ENCODE results near the gene PAPSS1. TPM values are rescaled to one million over a fixed set of nuclear protein-coding genes. Genes with fewer than 3 reads are reported as not detected.

The PAPSS1 gene
- total and polyA plus RNA-seq, 10 of the 15 experiments (the other 5 are each of a cell fraction or from before 2014, with no cell fraction given) = 22.6 to 73.0 (median 30.6) TPM

DNA sequence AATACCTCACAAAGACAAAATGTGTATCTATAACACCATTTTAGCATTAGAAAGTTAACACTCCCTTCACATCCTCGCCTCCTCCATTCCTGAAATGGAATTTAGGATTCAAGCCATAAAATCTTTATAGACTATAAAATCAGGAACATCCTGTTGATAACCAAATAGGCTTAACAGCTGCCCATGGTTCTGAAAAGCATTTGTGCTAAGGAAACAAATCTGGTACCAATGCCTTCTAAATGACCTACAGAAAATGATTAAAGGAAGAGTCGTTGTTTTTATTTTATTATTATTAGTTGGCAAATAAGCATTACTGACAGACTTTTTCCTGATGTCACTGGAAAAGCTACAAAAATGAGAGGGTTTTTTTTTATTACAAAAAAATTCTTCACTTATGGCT lies 79.8 kb downstream of the PAPSS1 start:
- intact Hi-C loops (cut with micrococcal nuclease; ENCODE audit: unreplicated experiment) (no loop called here), in situ Hi-C loops (cut with MboI) (no loop called here)
- no peaks in the 10 kb centered on the region for H3K9me3 ChIP-seq (replicated peaks; ENCODE audit: control insufficient read depth, insufficient read depth, low read length)
- H3K27me3 ChIP-seq (replicated peaks in 1 of 2; ENCODE audit: control insufficient read depth in 2 of 2, insufficient read depth in 2 of 2, low read length in 1 of 2) = no peaks in the 10 kb centered on the region
- ChIA-PET CTCF (no interaction called here), POLR2A (no interaction called here), RAD21 (ENCODE audit: unreplicated experiment) (interaction anchor here (1.0 kb wide), 1 partner anchor 98 kb away, joined by 3 read pairs; no protein-coding TSS in a partner anchor), SMC1A (ENCODE audit: uncharacterized antibody, unreplicated experiment) (interaction anchor here (0.8 to 1.0 kb wide), 2 partner anchors 13 to 22 kb away, joined by 3 to 5 read pairs; no protein-coding TSS in a partner anchor)
- H2AFZ ChIP-seq (ENCODE audit: control insufficient read depth, low read depth, low read length) = no peak overlapping the region
- no TSS peak for BruUV-seq (replicated peaks)
- TF ChIP-seq PAX8 (IDR thresholded peaks at IDR 0.05) (no peak), CUX1 (IDR thresholded peaks at IDR 0.05; ENCODE audit: insufficient replicate concordance, low read depth, low read length) (no peak), NFYA (IDR thresholded peaks at IDR 0.05; ENCODE audit: borderline replicate concordance, low read depth, low read length) (no peak), SIN3A (IDR thresholded peaks at IDR 0.05; ENCODE audit: low read depth, low read length) (no peak), REST (IDR thresholded peaks at IDR 0.05; ENCODE audit: low read depth, low read length) (no peak), LARP7 (IDR thresholded peaks at IDR 0.05) (no peak)
- 100% methylated on average over 2 of the region's 2 CpGs for WGBS (ENCODE audit: insufficient coverage, insufficient replicate concordance, low lambda C conversion rate, missing lambda C conversion rate)
- no peak overlapping the region for H3K4me2 ChIP-seq (ENCODE audit: control insufficient read depth, insufficient read depth)
- H3K79me2 ChIP-seq (ENCODE audit: control insufficient read depth, insufficient read depth, low read length) = no peaks in the 10 kb centered on the region
- no peaks in the 10 kb centered on the region for H4K20me1 ChIP-seq (ENCODE audit: control insufficient read depth, insufficient read depth)
- DNase-seq (ENCODE audit: low read depth, low spot score) (no peak), FAIRE-seq (peak; percentile 23), ATAC-seq (no peak)
- no peak overlapping the region for H3K4me3 ChIP-seq
- peaks cover 2 to 6% of the 10 kb centered on the region in 2 experiments; a peak in 2 of 4 replicates for H3K36me3 ChIP-seq (ENCODE audit: control insufficient read depth in 2 of 2, insufficient read depth in 2 of 2, low read length in 1 of 2)
- H3K4me1 ChIP-seq (ENCODE audit: control insufficient read depth, insufficient read depth, low read length) = no peaks in the 10 kb centered on the region
- H3K27ac ChIP-seq (ENCODE audit: control insufficient read depth, insufficient read depth) = no peak overlapping the region
- no peak overlapping the region for H3K9ac ChIP-seq (ENCODE audit: control insufficient read depth, insufficient read depth, low read length)
